Activated CD8-positive, alpha-beta T cell treated with anti-CD3 and anti-CD28 coated beads for 36 hours (primary cell): ENCODE data around the gene BCAS2. TPM values are rescaled to one million over a fixed set of nuclear protein-coding genes. Genes with fewer than 3 reads are reported as not detected.

Experiments
- ATAC-seq: fragments of 200-7000 bp; cut with Tn5 transposase; one replicate; pipeline ENCODE4 v1.10.0; 2021; ENCODE audit warnings: mild to moderate bottlenecking, moderate library complexity
- CTCF ChIA-PET: fragments of 350-600 bp; sonication (Branson Sonifier 250); formaldehyde crosslinking; loops from one replicate; lab custom pipeline; 2021; ENCODE audit warnings: antibody characterized with exemption; lab: Charles Lee
- POLR2A ChIA-PET: fragments of 350-600 bp; sonication (Branson Sonifier 250); formaldehyde crosslinking; loops from one replicate; lab custom pipeline; 2021; ENCODE audit warnings: antibody characterized with exemption; lab: Charles Lee
- DNase-seq: peaks from one replicate; pipeline ENCODE4 v3.0.0-alpha.2; 2020
- H3K27ac Mint-ChIP-seq: one replicate; pipeline ENCODE4 v1.8.0; 2021; ENCODE audit warnings: mild to moderate bottlenecking, mixed read lengths
- H3K27me3 Mint-ChIP-seq: one replicate; pipeline ENCODE4 v1.8.0; 2021; ENCODE audit warnings: mixed read lengths
- H3K36me3 Mint-ChIP-seq: one replicate; pipeline ENCODE4 v1.8.0; 2021; ENCODE audit warnings: low read depth, mixed read lengths
- H3K4me1 Mint-ChIP-seq: one replicate; pipeline ENCODE4 v1.8.0; 2021; ENCODE audit warnings: low read depth, mixed read lengths
- H3K4me3 Mint-ChIP-seq: one replicate; pipeline ENCODE4 v1.8.0; 2021; ENCODE audit warnings: mild to moderate bottlenecking, moderate library complexity, mixed read lengths
- H3K9me3 Mint-ChIP-seq: one replicate; pipeline ENCODE4 v1.8.0; 2021; ENCODE audit warnings: mixed read lengths
- intact Hi-C: fragments of 100-400 bp; cut with micrococcal nuclease; formaldehyde crosslinking; loops from one replicate; pipeline ENCODE4 v1.10.0; 2022
- total RNA-seq, 2 experiments: library from RNA; stranded (reverse); gene quantifications; one replicate each; pipeline ENCODE4 v1.2.3, GENCODE V29; 2021
- TF ChIP-seq, protein P1 (sequence below): fragments of 200-600 bp; IDR thresholded peaks from one replicate; pipeline ENCODE4 v1.8.0; 2022; ENCODE audit warnings: antibody characterized with exemption, mild to moderate bottlenecking

BCAS2 gene
- total RNA-seq, 2 experiments from 2014 or later, result 42.4 to 46.4 TPM

DNA sequence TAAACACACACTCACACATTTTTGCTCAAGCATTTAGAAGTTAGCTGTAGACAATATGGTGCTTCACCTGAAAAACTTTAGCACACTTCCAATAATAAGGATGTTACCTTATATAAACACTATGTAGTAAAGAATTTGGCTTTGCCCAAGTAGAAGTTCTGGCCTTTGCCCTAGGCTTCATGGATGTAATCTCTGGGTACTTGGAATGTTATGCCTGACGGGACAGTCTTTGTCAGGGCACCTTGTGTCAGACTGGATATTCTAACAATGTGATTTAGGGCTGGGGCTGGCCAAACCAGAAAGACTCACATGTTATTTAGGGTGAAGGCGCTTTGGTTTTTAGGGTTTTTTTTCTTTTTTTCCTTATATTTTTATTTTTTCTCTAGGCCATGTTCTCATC is 35.6 kb downstream of the BCAS2 start:
- no peak for DNase-seq
- H3K4me1 Mint-ChIP-seq, result no peaks in the 10 kb centered on the region
- no peak overlapping the region for H3K27ac Mint-ChIP-seq
- intact Hi-C loops, result no loop called here
- no peaks in the 10 kb centered on the region for H3K9me3 Mint-ChIP-seq
- ChIA-PET CTCF (no interaction called here), POLR2A (no interaction called here)
- no peak overlapping the region for H3K4me3 Mint-ChIP-seq
- no peaks in the 10 kb centered on the region for H3K36me3 Mint-ChIP-seq
- TF ChIP-seq, protein P1, sequence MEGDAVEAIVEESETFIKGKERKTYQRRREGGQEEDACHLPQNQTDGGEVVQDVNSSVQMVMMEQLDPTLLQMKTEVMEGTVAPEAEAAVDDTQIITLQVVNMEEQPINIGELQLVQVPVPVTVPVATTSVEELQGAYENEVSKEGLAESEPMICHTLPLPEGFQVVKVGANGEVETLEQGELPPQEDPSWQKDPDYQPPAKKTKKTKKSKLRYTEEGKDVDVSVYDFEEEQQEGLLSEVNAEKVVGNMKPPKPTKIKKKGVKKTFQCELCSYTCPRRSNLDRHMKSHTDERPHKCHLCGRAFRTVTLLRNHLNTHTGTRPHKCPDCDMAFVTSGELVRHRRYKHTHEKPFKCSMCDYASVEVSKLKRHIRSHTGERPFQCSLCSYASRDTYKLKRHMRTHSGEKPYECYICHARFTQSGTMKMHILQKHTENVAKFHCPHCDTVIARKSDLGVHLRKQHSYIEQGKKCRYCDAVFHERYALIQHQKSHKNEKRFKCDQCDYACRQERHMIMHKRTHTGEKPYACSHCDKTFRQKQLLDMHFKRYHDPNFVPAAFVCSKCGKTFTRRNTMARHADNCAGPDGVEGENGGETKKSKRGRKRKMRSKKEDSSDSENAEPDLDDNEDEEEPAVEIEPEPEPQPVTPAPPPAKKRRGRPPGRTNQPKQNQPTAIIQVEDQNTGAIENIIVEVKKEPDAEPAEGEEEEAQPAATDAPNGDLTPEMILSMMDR, result no peak
- no peaks in the 10 kb centered on the region for H3K27me3 Mint-ChIP-seq
- ATAC-seq, result no peak

DNA sequence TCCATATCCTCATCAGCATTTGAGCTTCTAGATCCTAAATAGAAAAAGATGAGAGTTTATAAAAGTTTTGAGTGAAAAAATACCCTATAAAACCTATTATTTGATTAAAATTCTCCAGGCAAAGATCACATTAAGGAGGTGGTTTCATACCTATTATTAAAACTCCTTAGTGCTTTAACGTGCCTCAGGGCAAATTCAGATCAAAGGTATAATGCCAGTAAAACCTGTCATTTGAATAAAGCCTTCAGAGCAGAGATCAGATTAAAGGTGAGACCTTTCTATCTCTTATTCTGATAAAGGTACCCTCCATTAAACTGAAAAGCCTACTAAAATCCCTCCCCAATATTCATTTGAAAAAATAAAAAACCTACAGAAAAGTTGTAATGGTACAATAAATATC is 36.1 kb downstream of the BCAS2 start:
- no peaks in the 10 kb centered on the region for H3K36me3 Mint-ChIP-seq
- TF ChIP-seq, protein P1, result no peak
- DNase-seq (no peak), ATAC-seq (no peak)
- H3K27ac Mint-ChIP-seq, result no peak overlapping the region
- ChIA-PET POLR2A (no interaction called here), CTCF (no interaction called here)
- no peaks in the 10 kb centered on the region for H3K4me1 Mint-ChIP-seq
- H3K27me3 Mint-ChIP-seq, result no peaks in the 10 kb centered on the region
- H3K4me3 Mint-ChIP-seq, result no peak overlapping the region
- H3K9me3 Mint-ChIP-seq, result no peaks in the 10 kb centered on the region
- intact Hi-C loops, result no loop called here

DNA sequence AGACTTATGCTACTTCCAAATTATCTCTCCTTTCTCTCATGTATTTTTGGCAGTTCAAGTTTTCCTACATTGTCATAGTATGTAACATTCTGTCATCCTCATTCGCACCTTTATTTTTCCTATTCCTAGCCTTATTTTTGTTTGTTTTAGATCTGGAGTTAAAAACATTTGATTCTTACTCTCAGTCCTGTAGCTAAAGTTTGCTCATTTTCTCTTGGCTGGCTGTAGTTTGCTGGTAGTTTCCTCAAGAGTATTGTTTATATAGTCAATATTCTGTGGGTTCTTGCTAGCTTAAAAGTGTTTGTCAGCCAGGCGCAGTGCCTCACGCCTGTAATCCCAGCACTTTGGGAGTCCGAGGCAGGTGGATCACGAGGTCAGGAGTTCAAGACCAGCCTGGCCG is 40.6 kb downstream of the BCAS2 start:
- ATAC-seq (no peak), DNase-seq (no peak)
- TF ChIP-seq, protein P1, result no peak
- ChIA-PET CTCF (no interaction called here), POLR2A (interaction anchor here (0.7 kb wide), 1 partner anchor 38 kb away, joined by 3 read pairs; no protein-coding TSS in a partner anchor)
- no peak overlapping the region for H3K27ac Mint-ChIP-seq
- no peaks in the 10 kb centered on the region for H3K4me1 Mint-ChIP-seq
- no peaks in the 10 kb centered on the region for H3K27me3 Mint-ChIP-seq
- no peaks in the 10 kb centered on the region for H3K9me3 Mint-ChIP-seq
- intact Hi-C loops, result no loop called here
- H3K36me3 Mint-ChIP-seq, result no peaks in the 10 kb centered on the region
- H3K4me3 Mint-ChIP-seq, result no peak overlapping the region

DNA sequence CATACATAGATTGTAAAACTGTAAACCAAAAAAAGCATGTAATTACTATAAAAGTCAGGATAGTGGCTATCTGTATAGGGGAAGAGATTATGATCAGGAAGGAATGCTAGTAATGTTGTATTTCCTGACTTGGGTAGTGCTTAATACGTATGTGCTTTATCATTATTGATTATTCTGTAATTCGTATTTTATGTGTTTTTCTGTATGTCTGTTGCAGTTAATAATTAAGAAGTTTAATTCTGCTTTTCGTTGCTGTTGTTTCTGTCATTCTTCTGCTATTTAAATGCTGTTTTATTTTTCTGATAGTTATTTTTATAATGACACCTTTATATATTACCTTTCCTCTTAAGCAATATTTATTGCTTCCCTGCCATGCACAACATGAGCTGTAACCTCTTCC is 41.1 kb downstream of the BCAS2 start:
- ChIA-PET POLR2A (no interaction called here), CTCF (no interaction called here)
- no peaks in the 10 kb centered on the region for H3K27me3 Mint-ChIP-seq
- intact Hi-C loops, result no loop called here
- ATAC-seq (no peak), DNase-seq (no peak)
- no peaks in the 10 kb centered on the region for H3K4me1 Mint-ChIP-seq
- no peak overlapping the region for H3K4me3 Mint-ChIP-seq
- no peaks in the 10 kb centered on the region for H3K36me3 Mint-ChIP-seq
- no peaks in the 10 kb centered on the region for H3K9me3 Mint-ChIP-seq
- TF ChIP-seq, protein P1, result no peak
- no peak overlapping the region for H3K27ac Mint-ChIP-seq

DNA sequence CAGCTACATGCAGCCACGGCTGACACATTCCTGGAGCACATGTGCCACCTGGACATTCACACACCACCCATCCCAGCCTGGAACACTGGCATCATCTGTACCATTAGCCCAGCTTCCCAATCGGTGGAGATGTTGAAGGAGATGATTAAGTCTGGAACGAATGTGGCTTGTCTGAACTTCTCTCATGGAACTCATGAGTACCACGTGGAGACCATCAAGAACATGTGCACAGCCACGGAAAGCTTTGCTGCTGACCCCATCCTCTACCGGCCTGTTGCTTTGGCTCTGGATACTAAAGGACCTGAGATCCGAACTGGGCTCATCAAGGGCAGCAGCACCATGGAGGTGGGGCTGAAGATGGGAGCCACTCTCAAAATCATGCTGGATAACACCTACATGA is 45.4 kb downstream of the BCAS2 start:
- ChIA-PET CTCF (no interaction called here), POLR2A (no interaction called here)
- TF ChIP-seq, protein P1, result no peak
- H3K4me1 Mint-ChIP-seq, result peaks cover 2% of the 10 kb centered on the region
- no peaks in the 10 kb centered on the region for H3K9me3 Mint-ChIP-seq
- ATAC-seq (no peak), DNase-seq (no peak)
- no peaks in the 10 kb centered on the region for H3K27me3 Mint-ChIP-seq
- no peaks in the 10 kb centered on the region for H3K36me3 Mint-ChIP-seq
- intact Hi-C loops, result no loop called here
- no peak overlapping the region for H3K27ac Mint-ChIP-seq
- H3K4me3 Mint-ChIP-seq, result no peak overlapping the region
